22Rv1 (cell line): ENCODE measurements around the gene NYAP2.

Experiments used
- ZFX ChIP-seq: fragments of 450-650 bp; IDR thresholded peaks from 2 replicates; pipeline ENCODE4 v1.6.1; 2017; ENCODE audit warnings: antibody characterized with exemption, borderline replicate concordance
- TF ChIP-seq, protein P1 (sequence below): fragments of 450-650 bp; IDR thresholded peaks from 2 replicates; pipeline ENCODE4 v1.5.1; 2017; ENCODE audit warnings: mild to moderate bottlenecking

DNA sequence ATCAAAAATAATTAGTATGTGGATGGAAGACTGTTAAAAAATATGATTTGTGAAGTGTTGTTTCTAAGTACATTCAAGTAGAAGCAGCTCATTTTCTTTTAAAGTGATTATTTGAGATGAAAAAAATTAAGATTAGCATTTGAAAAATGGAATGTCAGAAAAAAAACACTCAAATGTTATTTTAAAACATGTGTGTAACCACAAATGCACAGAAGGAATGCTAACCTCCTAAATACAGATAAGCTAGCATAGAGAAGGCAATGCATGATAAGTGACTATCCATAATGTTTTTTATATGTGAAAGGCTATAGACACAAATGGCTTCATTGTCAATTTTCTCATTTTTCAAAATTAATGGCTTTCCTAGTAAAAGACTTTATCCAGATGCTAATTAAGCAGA lies 198.9 kb downstream of the NYAP2 start:
- TF ChIP-seq, protein P1, sequence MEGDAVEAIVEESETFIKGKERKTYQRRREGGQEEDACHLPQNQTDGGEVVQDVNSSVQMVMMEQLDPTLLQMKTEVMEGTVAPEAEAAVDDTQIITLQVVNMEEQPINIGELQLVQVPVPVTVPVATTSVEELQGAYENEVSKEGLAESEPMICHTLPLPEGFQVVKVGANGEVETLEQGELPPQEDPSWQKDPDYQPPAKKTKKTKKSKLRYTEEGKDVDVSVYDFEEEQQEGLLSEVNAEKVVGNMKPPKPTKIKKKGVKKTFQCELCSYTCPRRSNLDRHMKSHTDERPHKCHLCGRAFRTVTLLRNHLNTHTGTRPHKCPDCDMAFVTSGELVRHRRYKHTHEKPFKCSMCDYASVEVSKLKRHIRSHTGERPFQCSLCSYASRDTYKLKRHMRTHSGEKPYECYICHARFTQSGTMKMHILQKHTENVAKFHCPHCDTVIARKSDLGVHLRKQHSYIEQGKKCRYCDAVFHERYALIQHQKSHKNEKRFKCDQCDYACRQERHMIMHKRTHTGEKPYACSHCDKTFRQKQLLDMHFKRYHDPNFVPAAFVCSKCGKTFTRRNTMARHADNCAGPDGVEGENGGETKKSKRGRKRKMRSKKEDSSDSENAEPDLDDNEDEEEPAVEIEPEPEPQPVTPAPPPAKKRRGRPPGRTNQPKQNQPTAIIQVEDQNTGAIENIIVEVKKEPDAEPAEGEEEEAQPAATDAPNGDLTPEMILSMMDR: no peak
- no peak for TF ChIP-seq ZFX
